ELF-1 (cell line): ENCODE measurements around the gene NPLOC4.
A peak's percentile ranks its signal among the peaks of the same experiment; 100 is the strongest.
"Not testable (repeated sequence)": the region's sequence is repeated elsewhere in the genome, so short reads cannot be mapped to it uniquely, and the experiment has no call there.

Experiments used
- DNase-seq: peaks from one replicate; pipeline ENCODE4 v3.0.0-alpha.2; 2016; ENCODE audit warnings: low read depth, low spot score

NPLOC4 gene

DNA sequence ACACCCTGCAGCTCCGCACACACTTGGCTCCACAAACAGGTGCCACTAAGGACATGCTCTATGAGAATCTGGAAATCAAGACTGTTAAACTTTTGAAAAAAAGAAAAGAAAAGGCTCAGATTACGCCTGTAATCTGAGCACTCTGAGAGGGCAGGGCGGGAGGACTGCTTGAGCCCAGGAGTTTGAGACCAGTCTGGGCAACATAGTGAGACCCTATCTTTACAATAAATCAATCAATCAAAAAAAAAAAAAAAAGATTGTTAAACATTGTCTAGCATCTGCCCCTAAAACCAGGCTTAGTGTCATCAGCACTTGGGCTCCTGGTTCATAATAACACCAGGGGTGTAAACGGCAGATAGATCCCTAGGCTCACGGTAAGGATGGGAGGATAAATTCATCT is 47.3 kb downstream of the NPLOC4 start:
- DNase-seq: no peak

DNA sequence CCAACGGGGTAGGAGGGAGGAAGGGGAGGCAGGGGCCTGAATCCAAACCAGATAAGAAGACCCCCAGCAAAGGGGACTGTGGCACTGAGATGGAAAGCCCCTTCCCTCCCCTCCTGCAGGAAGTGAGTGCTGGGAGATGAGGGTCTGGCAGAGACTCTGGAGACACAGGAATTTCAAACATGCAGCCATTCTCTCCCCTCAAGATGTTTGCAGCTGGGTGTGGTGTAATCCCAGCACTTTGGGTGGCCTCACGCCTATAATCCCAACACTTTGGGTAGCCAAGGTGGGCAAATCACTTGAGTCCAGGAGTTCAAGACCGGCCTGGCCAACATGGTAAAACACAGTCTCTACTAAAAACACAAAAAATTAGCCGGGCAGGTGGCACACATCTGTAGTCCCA is 50.8 kb downstream of the NPLOC4 start:
- DNase-seq: peak; percentile 46

DNA sequence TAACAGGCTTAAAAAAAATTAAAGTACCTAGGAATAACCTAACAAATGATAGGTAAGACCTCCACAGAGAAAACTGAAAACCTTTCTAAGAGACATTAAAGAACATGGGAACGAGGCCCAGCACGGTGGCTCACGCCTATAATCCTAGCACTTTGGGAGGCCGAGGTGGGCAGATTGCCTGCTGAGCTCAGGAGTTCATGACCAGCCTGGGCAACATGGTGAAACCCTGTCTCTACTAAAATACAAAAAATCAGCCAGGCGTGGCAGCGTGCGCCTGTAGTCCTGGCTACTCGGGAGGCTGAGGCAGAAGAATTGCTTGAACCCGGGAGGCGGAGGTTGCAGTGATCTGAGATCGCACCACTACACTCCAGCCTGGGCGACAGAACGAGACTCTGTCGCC is 52.1 kb downstream of the NPLOC4 start:
- not testable (repeated sequence) for DNase-seq

DNA sequence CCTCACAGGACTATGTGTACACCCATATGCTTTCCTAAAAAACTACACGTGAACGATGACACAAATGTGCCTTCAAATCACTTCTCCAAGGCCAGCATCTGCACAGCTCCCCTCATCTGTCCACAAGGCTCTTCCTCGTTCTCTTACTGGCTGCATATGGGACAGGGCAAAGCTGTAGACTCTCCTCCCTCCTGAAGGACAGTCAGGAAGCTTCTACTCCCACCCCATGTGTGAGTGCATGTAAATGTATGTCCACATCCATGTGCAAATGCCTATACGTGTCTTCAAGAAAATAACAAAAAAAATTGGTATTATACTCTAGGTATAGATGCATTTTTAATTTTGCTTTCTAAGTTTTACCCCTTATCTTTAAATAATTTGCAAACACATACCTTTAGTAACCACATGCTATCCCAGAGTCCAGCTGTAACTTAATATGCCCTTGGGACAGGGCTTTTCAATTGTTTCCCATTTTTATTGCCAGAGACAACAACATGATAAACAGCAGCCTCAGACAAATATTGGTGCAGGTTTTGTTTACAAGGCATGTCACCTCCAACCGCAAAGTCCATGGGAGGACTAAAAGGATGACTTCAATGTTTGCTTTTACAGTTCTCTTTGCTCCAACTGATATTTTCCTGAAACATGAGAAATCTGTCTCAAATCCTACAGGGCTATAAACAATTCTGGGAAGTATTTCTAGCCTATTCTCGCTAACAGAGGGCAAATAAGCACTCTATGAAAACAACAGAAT is 53.1 kb downstream of the NPLOC4 start:
- no peak for DNase-seq

DNA sequence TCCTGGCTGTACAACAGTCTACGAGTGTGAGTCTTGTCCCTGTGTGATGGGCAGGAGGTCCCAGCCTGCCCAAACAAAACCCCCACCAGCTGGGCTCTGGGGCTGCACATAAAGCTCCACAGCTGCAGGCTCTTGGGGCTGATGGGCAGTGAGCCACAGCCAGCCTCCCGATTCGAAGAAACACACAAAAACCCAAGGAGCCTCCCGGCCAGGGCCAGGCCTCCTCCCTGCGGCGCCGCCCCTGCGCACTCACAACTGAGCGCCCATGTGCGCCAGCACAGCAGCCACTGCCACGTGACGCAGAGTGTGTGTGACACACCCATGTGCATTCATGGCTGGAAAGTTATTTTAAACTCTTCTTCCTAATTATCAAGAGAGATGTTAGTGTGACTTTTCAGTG is 54.2 kb downstream of the NPLOC4 start:
- no peak for DNase-seq

DNA sequence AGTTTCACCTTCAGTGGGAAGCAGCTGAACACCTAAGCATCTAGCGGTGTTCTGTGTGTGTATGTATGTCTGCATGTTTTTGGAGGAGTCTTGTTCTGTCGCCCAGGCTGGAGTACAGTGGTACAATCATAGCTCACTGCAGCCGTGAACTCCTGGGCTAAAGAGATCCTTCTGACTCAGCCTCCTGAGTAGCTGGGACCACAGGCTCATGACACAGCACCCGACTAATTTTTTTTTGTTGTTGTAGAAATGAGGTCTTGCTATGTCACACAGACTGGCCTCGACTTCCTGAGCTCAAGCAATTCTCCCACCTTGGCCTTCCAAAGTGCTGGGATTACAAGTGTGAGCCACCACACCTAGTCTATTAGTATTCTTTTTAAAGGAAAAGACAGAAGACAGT is 54.6 kb downstream of the NPLOC4 start:
- DNase-seq: no peak

DNA sequence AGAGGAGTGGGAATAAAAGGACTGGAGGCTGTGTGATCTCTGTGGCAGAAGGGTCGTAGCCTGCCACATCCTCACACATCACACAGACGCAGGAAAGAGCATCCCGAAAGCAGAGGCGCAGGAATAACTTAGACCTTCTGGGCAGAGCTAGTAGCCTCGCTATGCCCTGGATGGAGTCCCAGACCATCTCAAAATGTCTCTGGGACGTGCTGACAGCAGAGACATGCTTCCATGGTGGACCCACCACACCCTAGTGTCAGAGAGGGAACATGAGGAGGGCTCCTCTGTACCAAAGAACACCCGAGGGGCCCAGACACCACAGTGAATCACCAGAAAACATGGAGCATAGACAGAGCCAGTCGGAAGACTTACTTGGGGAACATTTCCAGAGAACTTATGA is 55.2 kb downstream of the NPLOC4 start:
- DNase-seq: no peak

DNA sequence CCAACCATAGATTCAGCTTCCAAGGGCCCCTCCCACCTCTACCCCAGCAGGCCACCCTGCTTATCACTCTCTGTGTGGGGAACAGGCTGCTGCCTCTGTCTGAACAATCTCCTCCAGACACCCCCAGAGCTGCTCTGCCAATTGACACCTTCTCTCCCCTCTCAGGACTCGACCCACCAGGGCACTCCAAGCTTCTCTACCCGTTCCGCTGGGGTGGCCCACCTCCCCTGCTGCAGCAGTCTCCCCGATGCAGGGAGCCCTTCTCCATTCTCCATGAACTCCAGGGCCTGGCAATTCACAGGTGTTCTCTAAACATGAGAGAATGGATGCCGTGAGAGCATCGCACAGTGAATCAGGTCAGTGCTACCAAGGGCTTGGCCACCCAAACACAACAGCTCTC is 56.4 kb downstream of the NPLOC4 start:
- DNase-seq: no peak

DNA sequence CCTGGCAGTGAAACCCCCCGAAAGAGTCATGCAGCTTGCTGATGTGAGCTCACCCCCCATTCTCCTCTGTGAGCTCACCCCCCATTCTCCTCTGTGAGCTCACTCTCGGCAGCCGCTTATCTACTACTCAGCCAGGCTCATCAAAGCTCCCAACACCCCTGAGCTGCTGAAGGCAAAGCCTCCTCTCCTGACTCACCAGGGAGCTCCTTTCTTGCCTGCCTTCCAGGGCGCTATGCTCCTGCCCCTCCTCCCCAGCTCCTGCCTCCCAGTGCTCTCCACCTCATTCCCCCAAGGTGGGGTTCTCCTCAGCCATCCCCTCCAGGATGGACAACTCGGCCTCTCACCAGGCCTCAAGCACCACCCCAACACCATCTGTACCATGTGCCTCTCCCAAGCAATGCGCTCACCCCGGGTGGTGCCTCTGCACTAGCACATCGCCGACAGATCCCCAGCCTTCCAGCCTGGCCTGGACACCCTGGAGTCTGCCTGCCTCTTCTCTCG is 57.0 kb downstream of the NPLOC4 start:
- peak; percentile 39 for DNase-seq

DNA sequence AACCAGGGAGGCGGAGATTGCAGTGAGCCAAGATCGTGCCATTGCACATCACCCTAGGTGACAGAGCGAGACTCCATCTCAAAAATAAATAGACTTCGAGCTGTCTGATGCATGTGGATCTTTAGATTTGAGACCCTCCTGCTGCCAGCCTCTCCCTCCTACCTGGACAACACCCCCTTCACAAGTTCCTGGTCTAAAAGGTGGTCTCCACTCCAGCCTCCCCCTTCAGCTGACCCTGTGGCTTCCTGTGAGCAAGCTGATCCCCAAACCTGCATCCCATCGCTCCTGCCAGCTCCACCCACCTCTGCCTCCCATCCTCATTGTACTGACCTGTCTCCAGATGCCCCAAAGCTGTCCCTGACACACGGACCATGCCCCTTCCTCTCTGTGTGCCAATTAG is 57.6 kb downstream of the NPLOC4 start:
- DNase-seq: no peak

DNA sequence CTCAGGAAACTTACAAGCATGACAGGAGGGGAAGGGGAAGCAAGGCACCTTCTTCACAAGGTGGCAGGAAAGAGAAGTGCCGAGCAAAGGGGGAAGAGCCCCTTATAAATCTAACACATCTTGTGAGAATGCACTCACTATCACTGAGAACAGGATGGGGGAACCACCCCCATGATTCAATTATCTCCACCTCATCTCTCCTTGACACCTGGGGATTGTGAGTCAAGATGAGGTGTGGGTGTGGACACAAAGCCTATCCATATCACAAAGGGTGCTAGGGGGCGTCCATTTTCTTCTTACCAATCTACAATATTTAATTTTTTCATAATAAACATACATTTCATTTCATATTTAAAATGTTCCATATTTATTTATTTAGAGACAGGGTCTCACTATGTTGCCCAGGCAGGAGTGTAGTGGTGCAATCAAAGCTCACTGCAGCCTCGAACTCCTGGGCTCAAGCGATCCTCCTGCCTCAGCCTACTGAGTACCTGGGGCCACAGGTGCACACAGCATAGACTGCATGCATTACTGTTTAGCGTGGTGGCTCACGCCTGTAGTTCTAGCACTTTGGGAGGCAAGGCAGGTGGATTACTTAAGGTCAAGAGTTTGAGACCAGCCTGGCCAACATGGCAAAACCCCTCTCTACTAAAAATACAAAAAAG is 58.2 kb downstream of the NPLOC4 start:
- DNase-seq: no peak

DNA sequence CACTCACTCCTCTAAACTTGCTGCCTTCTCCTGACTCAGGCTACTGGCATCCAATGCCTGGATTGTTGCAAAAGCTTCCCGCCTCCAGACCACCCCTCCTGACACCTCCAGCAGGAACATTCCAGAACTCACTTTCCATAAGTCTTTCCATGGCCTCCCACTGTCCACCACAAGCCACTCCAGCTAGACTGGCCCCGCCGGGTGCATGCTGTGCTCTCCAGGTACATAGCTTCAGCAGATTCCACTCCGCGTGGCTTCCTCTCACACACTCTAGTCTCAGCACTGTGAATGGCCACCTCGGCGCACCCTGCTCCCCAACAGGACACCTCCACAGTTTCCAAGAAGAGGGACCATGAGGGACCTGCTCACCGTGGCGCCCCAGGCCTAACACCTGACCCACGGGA is 58.9 kb downstream of the NPLOC4 start:
- peak; percentile 20 for DNase-seq

DNA sequence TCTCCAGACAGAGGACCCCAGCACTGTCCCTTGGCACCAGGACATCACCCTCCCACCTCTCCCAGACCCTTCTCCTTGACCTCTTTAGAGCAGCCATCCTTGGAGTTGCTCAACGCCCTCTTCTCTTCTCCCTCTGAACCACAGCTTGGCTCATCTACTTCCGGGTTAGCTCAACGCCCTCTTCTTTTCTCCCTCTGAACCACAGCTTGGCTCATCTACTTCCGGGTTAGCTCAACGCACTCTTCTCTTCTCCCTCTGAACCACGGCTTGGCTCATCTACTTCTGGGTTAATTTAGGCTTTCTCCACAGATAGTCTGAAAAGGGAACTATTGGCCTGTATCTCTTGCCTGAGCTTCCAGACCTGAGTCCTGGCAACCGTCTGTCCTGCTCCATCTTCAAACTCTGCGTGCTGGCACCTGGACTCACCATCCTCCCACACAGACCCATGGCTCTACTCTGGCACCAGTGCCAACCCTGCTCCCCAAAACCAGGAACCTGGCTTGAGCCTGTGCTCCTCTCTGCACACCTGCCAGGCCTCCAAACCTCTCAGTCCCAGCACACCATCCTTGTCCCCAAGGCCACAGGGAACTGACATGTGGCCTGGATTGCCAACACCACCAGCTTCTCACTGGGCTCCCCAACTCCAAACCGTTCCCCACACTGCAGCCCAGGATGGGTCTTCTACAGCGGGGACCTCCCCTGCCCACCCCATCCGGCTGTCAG is 59.5 kb downstream of the NPLOC4 start:
- no peak for DNase-seq

DNA sequence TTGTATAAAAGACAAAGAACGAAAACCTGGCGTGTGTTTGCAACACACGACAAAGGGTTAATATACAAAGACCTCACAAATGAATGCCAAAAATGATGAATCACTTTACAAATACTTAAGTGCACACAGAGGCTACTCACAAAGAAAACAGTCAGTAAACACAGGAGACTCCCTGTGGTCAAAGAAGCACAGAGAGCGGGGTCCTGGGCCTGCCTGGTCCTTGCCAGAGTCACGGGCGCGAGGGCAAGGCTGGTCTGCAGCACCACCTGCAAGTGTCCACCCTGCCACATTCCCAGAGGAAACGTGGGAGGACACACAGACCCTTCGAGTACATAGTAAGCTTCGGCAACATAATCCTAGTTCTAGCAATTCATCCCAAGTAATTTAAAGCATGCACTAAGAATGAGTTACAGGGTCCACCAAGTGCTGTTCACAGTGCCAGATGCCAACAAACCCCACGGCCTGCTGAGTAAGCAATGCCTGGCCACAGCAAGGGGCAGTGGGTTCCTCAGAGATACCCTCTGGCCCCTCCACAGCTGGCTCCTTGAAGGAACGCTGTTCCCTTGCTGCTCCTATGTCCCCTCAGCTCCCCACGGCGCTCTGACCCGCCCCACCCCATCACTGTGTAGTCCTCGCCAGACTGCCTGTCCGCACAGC is 60.2 kb downstream of the NPLOC4 start:
- DNase-seq: no peak

DNA sequence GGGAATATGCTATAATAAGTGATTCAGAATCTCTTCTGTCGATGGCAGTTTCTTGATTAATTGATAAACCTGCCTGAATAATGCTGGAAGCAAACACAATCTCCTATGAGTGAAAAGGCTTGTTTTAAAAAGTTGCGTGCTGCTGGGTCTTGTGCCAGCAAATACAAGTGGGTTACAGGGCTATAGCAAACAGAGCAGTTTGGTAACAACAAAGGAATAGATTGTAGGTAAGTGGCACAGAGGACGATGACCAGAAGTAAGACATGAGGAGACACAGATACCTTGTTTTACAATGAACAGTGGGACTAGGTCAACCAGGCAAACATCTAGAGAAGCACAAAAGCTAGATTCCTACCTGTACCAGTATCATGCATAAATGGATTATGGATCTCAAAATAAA is 61.1 kb downstream of the NPLOC4 start:
- no peak for DNase-seq

DNA sequence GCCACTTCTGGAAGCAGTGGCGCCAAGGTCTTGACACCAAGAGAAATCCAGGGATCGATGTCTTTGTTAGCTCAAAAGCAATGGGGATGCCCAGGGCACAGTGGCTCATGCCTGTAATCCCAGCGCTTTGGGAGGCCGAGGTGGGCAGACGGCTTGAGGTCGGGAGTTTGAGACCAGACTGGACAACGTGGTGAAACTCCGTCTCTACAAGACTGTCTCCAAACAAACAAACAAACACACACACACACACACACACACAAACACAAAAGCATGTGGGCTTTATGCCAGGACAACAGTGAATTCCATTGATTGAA is 62.3 kb downstream of the NPLOC4 start:
- DNase-seq: no peak

DNA sequence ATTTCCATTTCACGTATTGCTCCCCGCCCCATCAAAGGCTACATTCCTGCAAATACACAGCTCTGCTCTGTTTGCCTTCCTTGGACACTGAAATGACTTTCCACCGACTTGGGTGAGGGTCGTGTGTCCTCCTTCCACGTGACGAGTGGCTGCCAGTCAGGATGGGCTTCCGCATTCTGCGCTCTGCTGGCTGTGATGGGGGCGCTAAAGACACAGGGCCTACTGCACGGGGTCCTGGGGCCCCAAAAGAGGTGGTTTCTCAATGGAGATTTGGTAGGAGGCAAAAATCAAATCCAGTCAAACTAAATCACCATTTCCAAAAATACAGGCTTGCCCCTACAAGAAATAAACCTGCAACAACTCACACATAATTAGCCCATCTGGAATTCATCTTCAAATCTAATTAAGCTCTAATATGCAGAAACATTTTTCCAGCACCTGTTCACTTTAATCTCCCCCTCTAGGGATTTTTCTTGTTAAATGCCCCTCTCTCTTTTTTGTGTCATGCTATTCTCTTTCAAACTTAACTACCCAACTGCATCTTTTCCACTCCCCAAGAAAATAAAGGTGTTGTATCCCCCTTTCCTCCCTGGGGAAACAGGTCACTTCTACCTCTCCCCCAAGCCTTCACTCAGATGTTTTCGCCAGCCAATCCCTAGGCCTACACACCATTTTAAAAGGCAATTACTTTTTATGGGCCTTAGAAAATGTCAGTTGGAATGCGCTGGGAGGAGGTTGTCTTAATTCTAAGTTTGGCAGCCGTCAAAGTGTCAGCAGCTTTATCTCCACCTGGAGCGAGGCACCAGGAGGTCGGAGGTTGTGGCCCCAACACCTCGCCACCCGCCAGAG is 62.9 kb downstream of the NPLOC4 start:
- DNase-seq: peak; percentile 9

DNA sequence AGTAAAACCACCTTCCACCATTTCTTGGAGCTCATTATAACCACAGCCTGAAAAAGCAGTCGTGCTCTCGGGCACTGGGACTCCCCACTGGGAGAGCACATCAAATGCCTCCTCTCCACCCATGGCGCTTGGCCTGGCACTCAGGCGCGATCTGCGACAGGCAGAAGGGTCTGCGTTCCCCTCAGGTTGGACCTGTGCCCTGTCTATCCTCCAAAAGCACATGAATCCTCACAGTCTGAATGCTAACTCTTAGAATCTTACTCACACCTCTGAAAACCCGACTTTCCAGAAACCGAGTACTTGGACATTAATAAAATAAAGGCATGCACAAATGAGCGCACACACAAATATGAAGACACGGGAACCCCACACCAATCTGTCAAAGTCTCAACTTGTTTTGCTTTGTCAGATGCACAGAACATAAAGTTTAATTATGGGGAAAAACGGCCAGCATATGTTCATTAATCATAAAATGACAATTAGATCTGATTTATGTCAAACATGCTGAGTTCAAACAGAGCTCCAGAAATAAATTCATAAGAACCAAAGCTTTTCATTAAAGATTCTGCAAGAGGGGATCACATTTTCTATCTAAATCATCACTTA is 64.2 kb downstream of the NPLOC4 start:
- no peak for DNase-seq

DNA sequence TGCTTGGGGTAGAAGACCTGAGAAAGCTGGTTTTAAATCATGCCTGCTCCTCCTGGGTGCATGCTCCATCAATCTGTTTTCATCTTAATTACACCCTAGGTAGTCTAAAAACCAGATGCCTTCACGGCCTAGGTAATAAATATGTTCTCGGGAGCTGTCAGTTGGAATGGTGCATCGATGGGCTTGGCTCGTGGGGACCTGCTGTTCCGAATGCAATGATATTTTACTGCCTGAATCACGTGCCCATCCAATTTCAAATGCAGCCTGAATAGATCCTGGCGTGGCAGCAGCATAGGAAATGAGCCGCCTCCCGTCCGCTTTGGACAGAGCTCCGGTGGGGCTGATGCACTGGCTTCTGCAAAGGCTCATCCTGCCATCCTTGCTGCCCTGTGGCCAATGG is 65.9 kb downstream of the NPLOC4 start:
- DNase-seq: no peak

DNA sequence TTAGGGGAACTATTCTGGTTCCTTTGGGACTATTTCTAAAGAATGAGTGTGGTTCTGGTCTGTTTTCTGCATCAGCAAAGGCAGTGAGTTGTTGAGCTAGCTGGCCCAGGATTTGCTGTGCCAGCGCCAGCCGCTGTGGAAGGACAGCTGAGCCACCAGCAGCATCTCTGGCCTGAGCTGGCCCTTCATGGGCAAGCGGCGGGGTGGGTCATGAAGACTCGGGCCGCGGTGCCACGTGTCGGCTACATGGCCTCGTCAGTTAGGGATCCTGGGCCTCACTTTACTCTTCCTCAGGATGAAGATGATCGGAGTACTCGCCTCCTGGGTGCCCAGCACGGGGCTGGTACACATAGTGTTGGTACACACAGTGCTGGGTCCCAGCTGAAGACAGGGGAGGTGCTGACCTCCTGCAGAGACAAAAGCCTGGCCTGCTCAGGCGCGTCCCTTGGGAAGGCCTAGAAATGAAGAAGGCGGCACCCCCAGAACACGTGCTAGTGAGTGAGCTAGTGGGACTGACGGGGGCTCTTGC is 66.9 kb downstream of the NPLOC4 start:
- no peak for DNase-seq

DNA sequence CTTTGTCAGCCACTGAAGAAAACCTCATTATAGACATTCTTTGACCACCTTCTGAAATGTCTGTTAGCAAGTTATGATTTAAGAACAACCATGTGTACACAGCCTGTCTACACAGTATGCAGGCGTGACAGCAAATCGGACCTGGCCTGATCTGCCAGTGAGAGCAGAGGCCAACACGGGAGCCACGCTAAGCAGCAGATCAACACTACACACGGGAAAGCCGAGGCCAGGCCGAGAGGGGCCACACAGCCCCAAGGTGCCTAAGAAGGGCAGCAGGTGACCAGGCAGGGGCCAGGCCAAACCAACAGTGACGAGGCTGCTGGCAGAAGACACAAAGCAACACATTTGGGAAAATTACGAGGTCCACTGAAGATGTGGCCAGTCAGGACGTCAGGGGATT is 68.5 kb downstream of the NPLOC4 start:
- no peak for DNase-seq
